ENCODE data around the gene PGAM5.

PGAM5 gene

GRCh38 chr12:132716356-132716755 is 5.7 kb downstream of the PGAM5 start:
- TF ChIP-seq CTCF (IDR thresholded peaks at IDR 0.05) (no peak), ZFX (IDR thresholded peaks at IDR 0.05; ENCODE audit: borderline replicate concordance) (no peak)
- peak overlapping the region; percentile 30; the same call in 1 of the 2 replicates for H3K27ac ChIP-seq

- H3K27ac ChIP-seq: peak overlapping the region; percentile 30; the same call in 1 of the 2 replicates
- TF ChIP-seq ZFX (IDR thresholded peaks at IDR 0.05; ENCODE audit: borderline replicate concordance) (no peak), CTCF (IDR thresholded peaks at IDR 0.05) (no peak)
Observed at GRCh38 chr12:132717011-132717410, 6.4 kb downstream of the PGAM5 start.

- no peak overlapping the region for H3K27ac ChIP-seq
- TF ChIP-seq ZFX (IDR thresholded peaks at IDR 0.05; ENCODE audit: borderline replicate concordance): no peak
- TF ChIP-seq CTCF (IDR thresholded peaks at IDR 0.05): no peak
Observed at GRCh38 chr12:132717531-132718387, 7.1 kb downstream of the PGAM5 start.

- no peak for TF ChIP-seq ZFX (IDR thresholded peaks at IDR 0.05; ENCODE audit: borderline replicate concordance)
- no peak for TF ChIP-seq CTCF (IDR thresholded peaks at IDR 0.05)
- H3K27ac ChIP-seq: peak overlapping the region; percentile 34; the same call in 1 of the 2 replicates
Observed at GRCh38 chr12:132718644-132719043, 8.0 kb downstream of the PGAM5 start.

- H3K27ac ChIP-seq: peak overlapping the region; percentile 34; the same call in 1 of the 2 replicates
- TF ChIP-seq ZFX (IDR thresholded peaks at IDR 0.05; ENCODE audit: borderline replicate concordance): no peak
- no peak for TF ChIP-seq CTCF (IDR thresholded peaks at IDR 0.05)
Observed at GRCh38 chr12:132719141-132719953, 8.7 kb downstream of the PGAM5 start.

- no peak for TF ChIP-seq CTCF (IDR thresholded peaks at IDR 0.05)
- TF ChIP-seq ZFX (IDR thresholded peaks at IDR 0.05; ENCODE audit: borderline replicate concordance): no peak
- peak overlapping the region; percentile 34; the same call in 1 of the 2 replicates for H3K27ac ChIP-seq
Observed at GRCh38 chr12:132719954-132720324, 9.3 kb downstream of the PGAM5 start.
